AG09309 (cell line): Measurements from ENCODE around the gene LMO1.

Experiments
- DNase-seq: peaks from one replicate; pipeline ENCODE4 v3.0.0-alpha.2; 2010; ENCODE audit warnings: low read depth
- H3K4me3 ChIP-seq: 2 replicates; pipeline ENCODE4 v1.5.1; 2011; ENCODE audit warnings: mild to moderate bottlenecking, low read depth, low read length, moderate library complexity; ENCODE audit not compliant: control insufficient read depth
- TF ChIP-seq, protein P1 (sequence below): IDR thresholded peaks from 2 replicates; pipeline ENCODE4 v1.5.1; 2011; ENCODE audit warnings: mild to moderate bottlenecking, low read depth, low read length, inconsistent platforms; ENCODE audit not compliant: insufficient read depth, control insufficient read depth; ENCODE audit errors: missing control alignments

The LMO1 gene

DNA sequence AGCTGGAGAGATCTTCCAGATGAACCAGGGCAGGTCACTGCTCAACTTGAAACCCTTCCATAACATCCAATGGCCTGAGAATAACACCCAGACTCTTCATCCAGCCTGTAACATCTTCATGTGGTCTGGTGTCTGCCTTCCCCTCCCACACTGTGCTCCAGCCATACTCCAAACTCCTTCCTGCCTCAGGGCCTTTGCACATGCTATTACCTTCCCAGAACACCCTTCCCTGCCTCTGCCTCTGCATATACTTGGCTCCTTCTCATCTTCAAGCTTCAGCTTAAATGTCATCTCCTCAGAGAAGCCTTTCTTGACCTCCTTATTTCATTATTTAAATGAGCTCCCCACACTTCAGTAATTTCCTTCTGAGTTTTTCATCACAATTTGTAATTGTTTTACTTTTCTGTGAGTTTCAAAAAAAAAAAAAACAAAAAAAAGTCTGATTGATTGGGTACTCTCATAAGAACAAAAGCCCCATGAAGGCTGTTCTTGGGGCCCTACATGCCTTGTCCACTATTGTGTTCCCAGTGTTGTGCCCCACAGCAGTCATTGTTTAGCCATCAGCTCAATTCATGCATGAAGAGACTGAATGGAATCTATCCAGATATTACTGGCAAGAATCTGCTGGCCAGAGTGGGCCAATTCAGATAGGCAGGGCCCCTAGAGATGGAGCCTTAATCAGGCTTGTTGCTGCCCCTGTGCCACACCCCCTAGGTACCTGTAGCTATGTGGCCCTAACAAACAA lies 22.1 kb downstream of the LMO1 start:
- no peak overlapping the region for H3K4me3 ChIP-seq
- TF ChIP-seq, protein P1, sequence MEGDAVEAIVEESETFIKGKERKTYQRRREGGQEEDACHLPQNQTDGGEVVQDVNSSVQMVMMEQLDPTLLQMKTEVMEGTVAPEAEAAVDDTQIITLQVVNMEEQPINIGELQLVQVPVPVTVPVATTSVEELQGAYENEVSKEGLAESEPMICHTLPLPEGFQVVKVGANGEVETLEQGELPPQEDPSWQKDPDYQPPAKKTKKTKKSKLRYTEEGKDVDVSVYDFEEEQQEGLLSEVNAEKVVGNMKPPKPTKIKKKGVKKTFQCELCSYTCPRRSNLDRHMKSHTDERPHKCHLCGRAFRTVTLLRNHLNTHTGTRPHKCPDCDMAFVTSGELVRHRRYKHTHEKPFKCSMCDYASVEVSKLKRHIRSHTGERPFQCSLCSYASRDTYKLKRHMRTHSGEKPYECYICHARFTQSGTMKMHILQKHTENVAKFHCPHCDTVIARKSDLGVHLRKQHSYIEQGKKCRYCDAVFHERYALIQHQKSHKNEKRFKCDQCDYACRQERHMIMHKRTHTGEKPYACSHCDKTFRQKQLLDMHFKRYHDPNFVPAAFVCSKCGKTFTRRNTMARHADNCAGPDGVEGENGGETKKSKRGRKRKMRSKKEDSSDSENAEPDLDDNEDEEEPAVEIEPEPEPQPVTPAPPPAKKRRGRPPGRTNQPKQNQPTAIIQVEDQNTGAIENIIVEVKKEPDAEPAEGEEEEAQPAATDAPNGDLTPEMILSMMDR = no peak

DNA sequence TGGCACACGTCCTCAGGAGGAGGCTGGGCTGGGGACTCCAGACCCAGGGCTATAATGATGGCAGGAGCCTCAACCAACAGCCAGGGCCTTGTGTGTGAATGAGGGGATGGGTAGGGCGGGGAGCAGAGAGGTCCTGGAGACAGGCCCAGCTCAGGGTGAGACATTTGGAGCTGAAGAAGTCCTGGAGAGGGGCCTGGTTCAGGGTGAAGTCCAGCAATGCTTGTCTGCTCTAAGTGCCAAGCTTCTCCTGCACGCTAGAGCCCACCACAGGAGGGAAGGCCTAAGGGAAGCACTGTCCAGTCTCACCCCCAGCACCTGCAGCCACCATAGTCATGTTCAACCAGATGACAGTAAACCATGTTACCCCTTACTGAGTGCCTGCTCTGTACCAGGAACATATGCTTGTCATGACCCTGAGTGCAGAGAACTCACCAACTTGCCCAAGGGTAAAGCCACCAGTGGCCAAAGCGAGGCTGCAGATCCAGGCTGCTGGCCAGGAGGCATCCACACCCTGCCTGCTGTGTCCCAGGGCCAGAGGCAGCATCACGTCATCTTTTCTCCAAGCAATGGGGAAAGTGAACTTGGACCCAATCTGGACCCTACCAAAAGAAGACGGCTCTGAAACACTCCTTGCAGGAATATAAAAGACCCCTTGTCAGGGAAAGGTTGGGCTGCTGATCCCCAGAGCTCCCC lies 24.0 kb downstream of the LMO1 start:
- no peak overlapping the region for H3K4me3 ChIP-seq
- DNase-seq = no peak
- TF ChIP-seq, protein P1 = no peak

More for the DNA sequence above, 22.1 kb downstream of the LMO1 start:
- no peak for DNase-seq

DNA sequence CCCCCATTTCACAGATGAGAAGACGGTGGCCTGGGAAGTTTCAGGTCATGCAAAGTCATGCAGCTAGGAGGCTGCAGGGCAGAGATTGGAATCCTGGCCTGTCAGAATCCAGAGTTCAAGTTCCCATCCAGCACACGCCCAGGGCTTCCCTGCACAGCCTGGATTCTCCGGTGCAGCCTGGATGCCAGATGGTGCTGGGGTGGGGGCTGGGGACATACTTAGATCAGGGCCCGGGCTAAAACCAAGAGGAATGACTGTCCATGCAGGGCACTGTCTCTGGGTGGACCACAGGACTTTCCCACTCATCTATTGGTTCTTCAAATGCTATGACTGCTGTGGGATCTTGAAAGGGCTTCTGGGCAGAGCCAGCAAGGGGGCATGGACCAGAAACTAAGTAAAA lies 24.6 kb downstream of the LMO1 start:
- no peak for DNase-seq
- TF ChIP-seq, protein P1 = no peak
- no peak overlapping the region for H3K4me3 ChIP-seq

DNA sequence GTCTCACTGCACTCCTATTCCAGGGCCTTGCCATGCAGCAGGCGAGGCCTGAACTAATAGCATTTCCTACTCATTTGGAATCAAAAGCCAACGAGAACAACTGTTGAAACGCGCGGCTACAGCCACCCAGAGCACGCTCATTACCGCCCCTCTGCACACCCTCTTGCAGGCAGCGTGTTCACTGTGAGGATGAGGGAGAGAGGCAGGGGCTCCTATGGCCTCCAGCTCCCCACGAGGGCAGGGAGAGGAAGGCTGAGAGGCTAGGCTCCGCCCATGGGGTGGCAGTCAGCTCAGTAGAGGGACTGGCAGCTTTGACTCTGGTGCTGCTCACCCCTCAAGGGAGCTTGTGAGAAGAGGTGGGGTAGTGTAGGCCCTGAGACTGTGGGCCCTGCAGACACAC lies 26.2 kb downstream of the LMO1 start:
- DNase-seq = no peak
- no peak overlapping the region for H3K4me3 ChIP-seq
- TF ChIP-seq, protein P1 = no peak

DNA sequence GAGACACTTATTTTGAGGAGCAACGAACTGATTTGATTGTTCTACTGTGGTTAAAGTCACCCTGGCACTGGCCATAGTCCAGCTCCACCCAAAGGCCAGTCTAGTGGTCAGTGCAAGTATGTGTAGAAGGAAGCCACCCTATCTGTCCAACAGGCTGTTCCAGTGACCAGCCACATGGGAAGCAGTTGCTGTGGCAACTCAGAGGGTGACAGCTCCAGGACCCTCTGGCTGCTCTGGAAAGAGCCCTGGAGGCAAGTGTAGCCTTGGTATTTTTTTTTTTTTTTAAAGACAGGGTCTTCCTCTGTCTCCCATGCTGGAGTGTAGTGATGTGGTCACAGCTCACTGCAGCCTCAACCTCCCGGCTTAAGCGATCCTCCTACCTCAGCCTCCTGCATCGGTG lies 27.8 kb downstream of the LMO1 start:
- no peak overlapping the region for H3K4me3 ChIP-seq
- no peak for DNase-seq
- TF ChIP-seq, protein P1 = no peak

DNA sequence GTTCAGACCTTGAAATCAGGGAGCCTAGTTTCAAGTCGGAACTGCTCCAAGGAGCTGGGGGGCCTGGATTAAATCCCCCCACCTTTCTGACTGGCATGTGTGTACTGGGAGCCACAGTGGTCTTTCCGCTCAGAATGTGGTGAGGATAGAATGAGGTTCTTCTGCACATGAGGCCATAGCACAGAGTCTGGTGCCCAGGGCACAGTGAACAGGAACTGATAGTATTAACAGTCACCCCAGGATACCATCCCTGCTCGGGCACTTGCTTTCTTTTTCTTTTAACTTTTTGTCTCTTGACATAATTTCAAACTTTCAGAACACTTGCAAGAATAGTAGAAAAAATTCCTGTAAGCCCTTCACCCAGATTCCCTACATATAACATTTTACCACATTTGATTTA lies 28.8 kb downstream of the LMO1 start:
- no peak overlapping the region for H3K4me3 ChIP-seq
- no peak for DNase-seq
- TF ChIP-seq, protein P1 = no peak
